HEK293 (cell line): ENCODE results near the gene LRFN2.

Experiments
- CTCF ChIA-PET: fragments of 350-600 bp; formaldehyde crosslinking; extraction: SDS; loops from one replicate; lab custom pipeline; 2021; ENCODE audit warnings: antibody characterized with exemption; lab: Yijun Ruan, JAX
- POLR2A ChIA-PET: fragments of 300-600 bp; formaldehyde crosslinking; extraction: SDS; loops from one replicate; lab custom pipeline; 2020; ENCODE audit warnings: antibody characterized with exemption, inconsistent platforms; lab: Yijun Ruan, JAX
- H3K27ac ChIP-seq: fragments of 200-500 bp; sonication (Bioruptor generic); 2 replicates; pipeline ENCODE4 v1.5.1; 2014; ENCODE audit warnings: low read depth, low read length, control low read depth, inconsistent platforms; ENCODE audit errors: extremely low read depth
- H3K36me3 ChIP-seq, 2 experiments: fragments of 200-500 bp in 1 of 2; sonication (Bioruptor generic) in 1 of 2; 1 replicate in 1 of 2; 2 replicates in 1 of 2; pipeline ENCODE4 v1.5.1; 2014 to 2017; ENCODE audit warnings: inconsistent platforms in 2 of 2, low read length in 2 of 2; ENCODE audit not compliant: control insufficient read depth in 2 of 2, insufficient read depth in 1 of 2
- H3K4me1 ChIP-seq: fragments of 200-500 bp; sonication (Bioruptor generic); 2 replicates; pipeline ENCODE4 v1.5.1; 2014; ENCODE audit warnings: mild to moderate bottlenecking, low read length, inconsistent platforms; ENCODE audit not compliant: control insufficient read depth, insufficient read depth
- H3K4me3 ChIP-seq: 2 replicates; pipeline ENCODE4 v1.5.1; 2011; ENCODE audit warnings: low read depth, mild to moderate bottlenecking, control low read depth, low read length, moderate library complexity
- H3K9me3 ChIP-seq: fragments of 200-500 bp; sonication (Bioruptor generic); 2 replicates; pipeline ENCODE4 v1.5.1; 2014; ENCODE audit warnings: low read depth, low read length, inconsistent platforms; ENCODE audit not compliant: control insufficient read depth, insufficient read depth
- GLIS1 ChIP-seq: fragments of 450-650 bp; formaldehyde crosslinking; IDR thresholded peaks from 2 replicates; pipeline ENCODE4 v1.5.1; 2016; ENCODE audit warnings: missing biosample characterization, missing genetic modification characterization
- SP7 ChIP-seq: fragments of 450-650 bp; formaldehyde crosslinking; IDR thresholded peaks from 2 replicates; pipeline ENCODE4 v1.5.1; 2016; ENCODE audit warnings: missing biosample characterization, missing genetic modification characterization
- ZIC2 ChIP-seq: fragments of 450-650 bp; formaldehyde crosslinking; IDR thresholded peaks from 2 replicates; pipeline ENCODE4 v1.5.1; 2016; ENCODE audit warnings: missing biosample characterization, missing genetic modification characterization
- ZNF112 ChIP-seq: fragments of 450-650 bp; formaldehyde crosslinking; IDR thresholded peaks from 2 replicates; pipeline ENCODE4 v1.5.0; 2017; ENCODE audit warnings: missing biosample characterization, missing genetic modification characterization
- ZNF248 ChIP-seq: fragments of 450-650 bp; formaldehyde crosslinking; IDR thresholded peaks from 2 replicates; pipeline ENCODE4 v1.5.1; 2017; ENCODE audit warnings: missing biosample characterization, missing genetic modification characterization
- ZNF354C ChIP-seq: fragments of 450-650 bp; formaldehyde crosslinking; IDR thresholded peaks from 2 replicates; pipeline ENCODE4 v1.5.1; 2016; ENCODE audit warnings: missing biosample characterization, missing genetic modification characterization, low read depth, borderline replicate concordance
- ZNF391 ChIP-seq: fragments of 450-650 bp; formaldehyde crosslinking; IDR thresholded peaks from 2 replicates; pipeline ENCODE4 v1.5.1; 2016; ENCODE audit warnings: low read depth, missing biosample characterization, missing genetic modification characterization, borderline replicate concordance
- ZNF48 ChIP-seq: fragments of 450-650 bp; formaldehyde crosslinking; IDR thresholded peaks from 2 replicates; pipeline ENCODE4 v1.5.1; 2016; ENCODE audit warnings: missing biosample characterization, missing genetic modification characterization
- ZNF510 ChIP-seq: fragments of 450-650 bp; formaldehyde crosslinking; IDR thresholded peaks from 2 replicates; pipeline ENCODE4 v1.5.1; 2018; ENCODE audit warnings: mild to moderate bottlenecking, missing genetic modification characterization, missing biosample characterization; ENCODE audit not compliant: insufficient replicate concordance
- ZNF529 ChIP-seq: fragments of 450-650 bp; formaldehyde crosslinking; IDR thresholded peaks from 2 replicates; pipeline ENCODE4 v1.5.1; 2017; ENCODE audit warnings: missing genetic modification characterization, missing biosample characterization; ENCODE audit not compliant: insufficient replicate concordance
- ZNF530 ChIP-seq: fragments of 450-650 bp; formaldehyde crosslinking; IDR thresholded peaks from 2 replicates; pipeline ENCODE4 v1.5.1; 2016; ENCODE audit warnings: low read depth, missing biosample characterization, missing genetic modification characterization
- ZNF549 ChIP-seq: fragments of 450-650 bp; IDR thresholded peaks from 2 replicates; pipeline ENCODE4 v1.5.1; 2018; ENCODE audit warnings: missing biosample characterization, missing genetic modification characterization, mild to moderate bottlenecking, inconsistent platforms, moderate library complexity
- ZSCAN16 ChIP-seq: fragments of 450-650 bp; formaldehyde crosslinking; IDR thresholded peaks from 2 replicates; pipeline ENCODE4 v1.5.1; 2016; ENCODE audit warnings: missing biosample characterization, missing genetic modification characterization
- TF ChIP-seq, protein P1 (sequence below): fragments of 450-650 bp; formaldehyde crosslinking; IDR thresholded peaks from 2 replicates; pipeline ENCODE4 v1.5.1; 2017; ENCODE audit warnings: missing biosample characterization, missing genetic modification characterization
- TF ChIP-seq, protein P2 (sequence below): fragments of 450-650 bp; formaldehyde crosslinking; conservative IDR thresholded peaks from 2 replicates; pipeline ENCODE4 v1.5.1; 2016; ENCODE audit warnings: low read depth, missing biosample characterization, missing genetic modification characterization
- TF ChIP-seq, protein P3 (sequence below): fragments of 450-650 bp; formaldehyde crosslinking; IDR thresholded peaks from 2 replicates; pipeline ENCODE4 v1.5.1; 2016; ENCODE audit warnings: missing biosample characterization, missing genetic modification characterization
- TF ChIP-seq, protein P4 (sequence below): sonication (generic); formaldehyde crosslinking; IDR thresholded peaks from 2 replicates; pipeline ENCODE4 v1.8.1; 2022; ENCODE audit warnings: mild to moderate bottlenecking, moderate library complexity, missing genetic modification reagents

Gene LRFN2

DNA sequence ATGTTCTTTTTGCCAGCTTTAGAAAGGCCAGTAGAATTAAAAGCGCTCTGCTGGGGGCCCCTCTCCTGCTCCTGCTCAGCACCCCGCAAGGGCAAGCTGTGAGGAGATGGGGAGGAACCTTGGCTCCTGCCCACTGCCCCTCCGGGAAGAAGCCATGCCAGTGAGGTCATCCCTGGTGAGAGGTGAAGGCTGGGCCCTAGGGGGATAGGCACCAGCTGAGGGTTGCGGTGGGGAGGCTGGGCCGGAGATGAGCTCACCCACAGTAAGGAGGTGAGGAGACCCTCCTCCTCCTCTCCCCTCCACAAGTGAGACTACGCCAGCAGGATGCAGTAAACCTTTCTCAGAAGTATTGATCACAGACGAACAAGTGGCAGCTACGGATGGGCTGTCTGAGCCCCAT lies 32.1 kb downstream of the LRFN2 start:
- TF ChIP-seq SP7 (tag by site-specific recombination): no peak
- TF ChIP-seq, protein P1, sequence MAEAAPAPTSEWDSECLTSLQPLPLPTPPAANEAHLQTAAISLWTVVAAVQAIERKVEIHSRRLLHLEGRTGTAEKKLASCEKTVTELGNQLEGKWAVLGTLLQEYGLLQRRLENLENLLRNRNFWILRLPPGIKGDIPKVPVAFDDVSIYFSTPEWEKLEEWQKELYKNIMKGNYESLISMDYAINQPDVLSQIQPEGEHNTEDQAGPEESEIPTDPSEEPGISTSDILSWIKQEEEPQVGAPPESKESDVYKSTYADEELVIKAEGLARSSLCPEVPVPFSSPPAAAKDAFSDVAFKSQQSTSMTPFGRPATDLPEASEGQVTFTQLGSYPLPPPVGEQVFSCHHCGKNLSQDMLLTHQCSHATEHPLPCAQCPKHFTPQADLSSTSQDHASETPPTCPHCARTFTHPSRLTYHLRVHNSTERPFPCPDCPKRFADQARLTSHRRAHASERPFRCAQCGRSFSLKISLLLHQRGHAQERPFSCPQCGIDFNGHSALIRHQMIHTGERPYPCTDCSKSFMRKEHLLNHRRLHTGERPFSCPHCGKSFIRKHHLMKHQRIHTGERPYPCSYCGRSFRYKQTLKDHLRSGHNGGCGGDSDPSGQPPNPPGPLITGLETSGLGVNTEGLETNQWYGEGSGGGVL (tag by site-specific recombination): peak; percentile 84
- TF ChIP-seq, protein P2, sequence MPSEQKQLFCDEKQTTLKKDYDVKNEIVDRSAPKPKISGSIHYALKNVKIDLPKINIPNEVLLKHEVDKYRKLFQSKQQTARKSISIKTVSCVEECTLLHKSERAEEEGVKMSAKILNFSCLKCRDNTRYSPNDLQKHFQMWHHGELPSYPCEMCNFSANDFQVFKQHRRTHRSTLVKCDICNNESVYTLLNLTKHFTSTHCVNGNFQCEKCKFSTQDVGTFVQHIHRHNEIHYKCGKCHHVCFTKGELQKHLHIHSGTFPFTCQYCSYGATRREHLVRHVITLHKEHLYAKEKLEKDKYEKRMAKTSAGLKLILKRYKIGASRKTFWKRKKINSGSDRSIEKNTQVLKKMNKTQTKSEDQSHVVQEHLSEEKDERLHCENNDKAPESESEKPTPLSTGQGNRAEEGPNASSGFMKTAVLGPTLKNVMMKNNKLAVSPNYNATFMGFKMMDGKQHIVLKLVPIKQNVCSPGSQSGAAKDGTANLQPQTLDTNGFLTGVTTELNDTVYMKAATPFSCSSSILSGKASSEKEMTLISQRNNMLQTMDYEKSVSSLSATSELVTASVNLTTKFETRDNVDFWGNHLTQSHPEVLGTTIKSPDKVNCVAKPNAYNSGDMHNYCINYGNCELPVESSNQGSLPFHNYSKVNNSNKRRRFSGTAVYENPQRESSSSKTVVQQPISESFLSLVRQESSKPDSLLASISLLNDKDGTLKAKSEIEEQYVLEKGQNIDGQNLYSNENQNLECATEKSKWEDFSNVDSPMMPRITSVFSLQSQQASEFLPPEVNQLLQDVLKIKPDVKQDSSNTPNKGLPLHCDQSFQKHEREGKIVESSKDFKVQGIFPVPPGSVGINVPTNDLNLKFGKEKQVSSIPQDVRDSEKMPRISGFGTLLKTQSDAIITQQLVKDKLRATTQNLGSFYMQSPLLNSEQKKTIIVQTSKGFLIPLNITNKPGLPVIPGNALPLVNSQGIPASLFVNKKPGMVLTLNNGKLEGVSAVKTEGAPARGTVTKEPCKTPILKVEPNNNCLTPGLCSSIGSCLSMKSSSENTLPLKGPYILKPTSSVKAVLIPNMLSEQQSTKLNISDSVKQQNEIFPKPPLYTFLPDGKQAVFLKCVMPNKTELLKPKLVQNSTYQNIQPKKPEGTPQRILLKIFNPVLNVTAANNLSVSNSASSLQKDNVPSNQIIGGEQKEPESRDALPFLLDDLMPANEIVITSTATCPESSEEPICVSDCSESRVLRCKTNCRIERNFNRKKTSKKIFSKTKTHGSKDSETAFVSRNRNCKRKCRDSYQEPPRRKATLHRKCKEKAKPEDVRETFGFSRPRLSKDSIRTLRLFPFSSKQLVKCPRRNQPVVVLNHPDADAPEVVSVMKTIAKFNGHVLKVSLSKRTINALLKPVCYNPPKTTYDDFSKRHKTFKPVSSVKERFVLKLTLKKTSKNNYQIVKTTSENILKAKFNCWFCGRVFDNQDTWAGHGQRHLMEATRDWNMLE (tag by site-specific recombination): no peak
- peak; percentile 80 for TF ChIP-seq GLIS1
- peak; percentile 95 for TF ChIP-seq ZIC2 (tag by site-specific recombination)
- POLR2A ChIA-PET: no interaction called here
- no peak overlapping the region for H3K27ac ChIP-seq
- no peak overlapping the region for H3K4me3 ChIP-seq
- no peaks in the 10 kb centered on the region for H3K4me1 ChIP-seq
- H3K36me3 ChIP-seq: no peaks in the 10 kb centered on the region
- CTCF ChIA-PET: no interaction called here
- no peaks in the 10 kb centered on the region for H3K9me3 ChIP-seq

DNA sequence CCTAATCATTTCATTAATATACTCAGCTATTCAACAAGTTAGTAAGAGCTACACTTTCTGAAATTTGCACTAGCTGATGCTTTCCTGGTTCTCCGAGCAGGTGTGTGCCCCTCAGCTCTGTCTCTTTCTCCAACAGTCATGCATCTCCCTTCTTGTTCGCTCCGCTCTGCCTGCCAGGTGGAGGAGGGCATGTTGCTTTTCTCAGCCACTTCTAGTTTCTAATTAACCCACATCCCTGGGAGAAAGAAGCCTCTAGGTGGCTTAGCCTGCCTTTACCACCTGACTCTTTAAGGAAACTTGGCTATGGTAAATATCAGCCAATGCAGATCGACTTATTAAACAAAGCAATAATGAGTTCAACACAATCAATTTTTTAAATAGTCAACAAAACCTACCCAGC lies 34.2 kb downstream of the LRFN2 start:
- POLR2A ChIA-PET: no interaction called here
- TF ChIP-seq ZNF529 (tag by site-specific recombination) (no peak), ZNF248 (tag by site-specific recombination) (no peak), ZNF112 (tag by site-specific recombination) (no peak), ZNF48 (no peak), ZNF530 (no peak), ZNF391 (tag by site-specific recombination) (no peak), ZNF354C (tag by site-specific recombination) (no peak), ZNF549 (tag by site-specific recombination) (no peak), ZNF510 (tag by site-specific recombination) (no peak), ZIC2 (tag by site-specific recombination) (no peak), ZSCAN16 (tag by site-specific recombination) (no peak)
- TF ChIP-seq, protein P3, sequence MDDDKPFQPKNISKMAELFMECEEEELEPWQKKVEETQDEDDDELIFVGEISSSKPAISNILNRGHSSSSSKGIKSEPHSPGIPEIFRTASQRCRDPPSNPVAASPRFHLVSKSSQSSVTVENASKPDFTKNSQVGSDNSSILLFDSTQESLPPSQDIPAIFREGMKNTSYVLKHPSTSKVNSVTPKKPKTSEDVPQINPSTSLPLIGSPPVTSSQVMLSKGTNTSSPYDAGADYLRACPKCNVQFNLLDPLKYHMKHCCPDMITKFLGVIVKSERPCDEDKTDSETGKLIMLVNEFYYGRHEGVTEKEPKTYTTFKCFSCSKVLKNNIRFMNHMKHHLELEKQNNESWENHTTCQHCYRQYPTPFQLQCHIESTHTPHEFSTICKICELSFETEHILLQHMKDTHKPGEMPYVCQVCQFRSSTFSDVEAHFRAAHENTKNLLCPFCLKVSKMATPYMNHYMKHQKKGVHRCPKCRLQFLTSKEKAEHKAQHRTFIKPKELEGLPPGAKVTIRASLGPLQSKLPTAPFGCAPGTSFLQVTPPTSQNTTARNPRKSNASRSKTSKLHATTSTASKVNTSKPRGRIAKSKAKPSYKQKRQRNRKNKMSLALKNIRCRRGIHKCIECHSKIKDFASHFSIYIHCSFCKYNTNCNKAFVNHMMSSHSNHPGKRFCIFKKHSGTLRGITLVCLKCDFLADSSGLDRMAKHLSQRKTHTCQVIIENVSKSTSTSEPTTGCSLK: no peak
- TF ChIP-seq, protein P4, sequence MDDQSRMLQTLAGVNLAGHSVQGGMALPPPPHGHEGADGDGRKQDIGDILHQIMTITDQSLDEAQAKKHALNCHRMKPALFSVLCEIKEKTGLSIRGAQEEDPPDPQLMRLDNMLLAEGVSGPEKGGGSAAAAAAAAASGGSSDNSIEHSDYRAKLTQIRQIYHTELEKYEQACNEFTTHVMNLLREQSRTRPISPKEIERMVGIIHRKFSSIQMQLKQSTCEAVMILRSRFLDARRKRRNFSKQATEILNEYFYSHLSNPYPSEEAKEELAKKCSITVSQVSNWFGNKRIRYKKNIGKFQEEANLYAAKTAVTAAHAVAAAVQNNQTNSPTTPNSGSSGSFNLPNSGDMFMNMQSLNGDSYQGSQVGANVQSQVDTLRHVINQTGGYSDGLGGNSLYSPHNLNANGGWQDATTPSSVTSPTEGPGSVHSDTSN (CRISPR knock-in tag): no peak

More for the DNA sequence above, 34.2 kb downstream of the LRFN2 start:
- Histone ChIP-seq H3K4me1 (no peaks in the 10 kb centered on the region), H3K27ac (no peak overlapping the region), H3K4me3 (no peak overlapping the region), H3K9me3 (no peaks in the 10 kb centered on the region), H3K36me3 (no peaks in the 10 kb centered on the region)
- CTCF ChIA-PET: interaction anchor here (0.7 to 2.1 kb wide), 6 partner anchors 11 to 483 kb away, joined by 3 to 7 read pairs (median 4); no protein-coding TSS in a partner anchor
